Measurements from ENCODE around the gene CEMIP2.

CEMIP2 gene

GRCh38 chr9:71710201-71710600 lies 58.1 kb downstream of the CEMIP2 start:
- H3K4me3 ChIP-seq (ENCODE audit: low read depth, low read length), result no peak overlapping the region
- H3K9ac ChIP-seq, result no peak overlapping the region
- H3K36me3 ChIP-seq (ENCODE audit: control insufficient read depth, insufficient read depth, low read length), result no peaks in the 10 kb centered on the region
- H3K4me2 ChIP-seq (ENCODE audit: low read length), result peak overlapping the region; percentile 14
- no peak overlapping the region for H2AFZ ChIP-seq
- no peak for TF ChIP-seq CTCF (IDR thresholded peaks at IDR 0.05)
- no peaks in the 10 kb centered on the region for H3K27me3 ChIP-seq (ENCODE audit: control insufficient read depth, insufficient read depth, low read length)
- no peaks in the 10 kb centered on the region for H3K9me3 ChIP-seq (ENCODE audit: control insufficient read depth, low read length)
- H3K27ac ChIP-seq, result peak overlapping the region; percentile 32
- H3K79me2 ChIP-seq, result no peaks in the 10 kb centered on the region
- peaks cover 2% of the 10 kb centered on the region for H3K4me1 ChIP-seq

DNA sequence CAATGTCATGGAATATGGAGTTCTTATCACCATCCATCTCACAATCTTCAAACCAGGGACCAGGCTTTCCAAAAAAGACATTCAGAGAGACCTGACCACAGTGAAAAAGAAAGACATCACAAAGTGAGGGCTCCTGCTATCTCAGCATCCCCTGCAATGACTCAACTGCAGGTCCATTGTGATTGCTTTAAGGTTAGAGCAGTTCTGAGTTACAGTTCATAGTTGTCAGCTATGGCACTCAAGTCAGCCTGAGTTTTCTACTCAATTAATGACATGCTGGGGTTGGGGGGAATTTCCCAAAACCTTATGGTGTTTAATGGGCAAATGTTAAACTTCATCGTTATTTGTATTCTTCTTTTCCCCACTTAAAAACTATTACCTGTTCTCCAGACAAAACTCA lies 58.9 kb downstream of the CEMIP2 start:
- H3K4me3 ChIP-seq (ENCODE audit: low read depth, low read length), result no peak overlapping the region
- H3K36me3 ChIP-seq (ENCODE audit: control insufficient read depth, insufficient read depth, low read length), result no peaks in the 10 kb centered on the region
- no peaks in the 10 kb centered on the region for H3K9me3 ChIP-seq (ENCODE audit: control insufficient read depth, low read length)
- no peak overlapping the region for H2AFZ ChIP-seq
- no peak for TF ChIP-seq CTCF (IDR thresholded peaks at IDR 0.05)
- no peak overlapping the region for H3K4me2 ChIP-seq (ENCODE audit: low read length)
- no peaks in the 10 kb centered on the region for H3K79me2 ChIP-seq
- peak overlapping the region; percentile 9 for H3K27ac ChIP-seq
- H3K4me1 ChIP-seq, result peaks cover 2% of the 10 kb centered on the region
- no peak overlapping the region for H3K9ac ChIP-seq
- no peaks in the 10 kb centered on the region for H3K27me3 ChIP-seq (ENCODE audit: control insufficient read depth, insufficient read depth, low read length)

DNA sequence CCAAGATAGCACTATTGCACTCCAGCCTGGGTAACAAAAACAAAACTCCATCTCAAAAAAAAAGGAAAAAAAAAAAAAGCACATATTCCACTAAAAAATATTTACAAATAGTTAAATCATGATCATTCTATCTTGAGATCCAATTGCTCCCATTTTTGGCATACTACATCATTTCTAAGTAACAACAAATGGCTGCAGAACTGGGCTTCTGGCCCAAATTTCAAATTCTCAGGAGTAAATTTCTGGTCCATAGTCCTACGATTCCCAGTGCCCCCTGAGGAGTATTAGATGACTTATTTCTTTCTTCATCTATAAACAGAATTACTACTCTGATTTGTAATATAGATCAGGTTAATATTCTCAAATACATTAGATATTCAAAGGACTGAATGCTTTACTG lies 62.1 kb downstream of the CEMIP2 start:
- no peak overlapping the region for H3K4me2 ChIP-seq (ENCODE audit: low read length)
- H3K27ac ChIP-seq, result no peak overlapping the region
- peaks cover 6% of the 10 kb centered on the region for H3K4me1 ChIP-seq
- H3K79me2 ChIP-seq, result no peaks in the 10 kb centered on the region
- no peaks in the 10 kb centered on the region for H3K9me3 ChIP-seq (ENCODE audit: control insufficient read depth, low read length)
- H3K4me3 ChIP-seq (ENCODE audit: low read depth, low read length), result no peak overlapping the region
- no peaks in the 10 kb centered on the region for H3K27me3 ChIP-seq (ENCODE audit: control insufficient read depth, insufficient read depth, low read length)
- no peaks in the 10 kb centered on the region for H3K36me3 ChIP-seq (ENCODE audit: control insufficient read depth, insufficient read depth, low read length)
- no peak overlapping the region for H2AFZ ChIP-seq
- TF ChIP-seq CTCF (IDR thresholded peaks at IDR 0.05), result no peak
- H3K9ac ChIP-seq, result no peak overlapping the region

DNA sequence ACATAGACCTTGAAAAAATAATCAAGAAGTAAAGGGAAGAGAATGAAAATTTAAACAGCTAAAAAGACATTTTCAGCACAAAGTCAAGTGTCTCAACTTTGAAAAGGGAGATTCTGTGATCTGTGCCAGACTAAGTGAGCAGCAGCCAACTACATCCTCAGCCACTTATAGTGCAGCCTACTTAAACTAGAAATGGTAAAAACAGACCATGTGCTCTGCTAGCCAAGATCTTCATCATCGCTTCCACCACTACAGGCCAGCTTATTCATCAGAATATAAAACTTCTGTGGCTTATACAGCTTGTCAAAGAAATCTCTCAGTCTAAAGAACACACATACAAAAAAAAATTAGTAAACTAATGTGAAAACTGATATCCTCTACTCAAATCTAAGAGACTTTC lies 63.5 kb downstream of the CEMIP2 start:
- no peaks in the 10 kb centered on the region for H3K36me3 ChIP-seq (ENCODE audit: control insufficient read depth, insufficient read depth, low read length)

More for the DNA sequence above, 63.5 kb downstream of the CEMIP2 start:
- H3K4me2 ChIP-seq (ENCODE audit: low read length), result peak overlapping the region; percentile 1
- H3K9ac ChIP-seq, result no peak overlapping the region
- no peak overlapping the region for H3K4me3 ChIP-seq (ENCODE audit: low read depth, low read length)
- TF ChIP-seq CTCF (IDR thresholded peaks at IDR 0.05), result no peak
- H2AFZ ChIP-seq, result no peak overlapping the region
- H3K9me3 ChIP-seq (ENCODE audit: control insufficient read depth, low read length), result no peaks in the 10 kb centered on the region
- H3K79me2 ChIP-seq, result no peaks in the 10 kb centered on the region
- peak overlapping the region; percentile 55 for H3K27ac ChIP-seq
- peaks cover 6% of the 10 kb centered on the region for H3K4me1 ChIP-seq
- H3K27me3 ChIP-seq (ENCODE audit: control insufficient read depth, insufficient read depth, low read length), result no peaks in the 10 kb centered on the region

Data from parathyroid adenoma (tissue), 2 donors.